ENCODE data around the gene CDK10. TPM values are rescaled to one million over a fixed set of nuclear protein-coding genes. Genes with fewer than 3 reads are reported as not detected.
"Not testable (repeated sequence)": the region's sequence is repeated elsewhere in the genome, so short reads cannot be mapped to it uniquely, and the experiment has no call there.

CDK10 gene
- total RNA-seq, 1 donor from 2014 or later: 58.8 TPM

DNA sequence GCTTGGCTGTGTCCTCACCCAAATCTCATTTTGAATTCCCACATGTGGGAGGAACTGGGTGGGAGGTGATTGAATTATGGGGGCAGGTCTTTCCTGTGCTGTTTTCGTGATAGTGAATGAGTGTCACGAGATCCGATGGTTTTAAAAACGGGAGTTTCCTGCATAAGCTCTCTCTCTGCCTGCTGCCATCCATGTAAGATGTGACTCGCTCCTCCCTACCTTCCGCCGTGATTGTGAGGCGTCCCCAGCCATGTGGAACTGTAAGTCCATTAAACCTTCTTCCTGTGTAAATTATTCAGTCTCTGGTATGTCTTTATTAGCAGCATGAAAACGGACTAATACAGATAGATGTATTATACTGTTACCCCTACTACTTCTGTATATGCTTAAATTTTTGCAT, 25.3 kb upstream of the CDK10 start:
- intact Hi-C loops (cut with DNase I): no loop called here
- no peak for DNase-seq (ENCODE audit: low spot score)
- ATAC-seq: no peak

DNA sequence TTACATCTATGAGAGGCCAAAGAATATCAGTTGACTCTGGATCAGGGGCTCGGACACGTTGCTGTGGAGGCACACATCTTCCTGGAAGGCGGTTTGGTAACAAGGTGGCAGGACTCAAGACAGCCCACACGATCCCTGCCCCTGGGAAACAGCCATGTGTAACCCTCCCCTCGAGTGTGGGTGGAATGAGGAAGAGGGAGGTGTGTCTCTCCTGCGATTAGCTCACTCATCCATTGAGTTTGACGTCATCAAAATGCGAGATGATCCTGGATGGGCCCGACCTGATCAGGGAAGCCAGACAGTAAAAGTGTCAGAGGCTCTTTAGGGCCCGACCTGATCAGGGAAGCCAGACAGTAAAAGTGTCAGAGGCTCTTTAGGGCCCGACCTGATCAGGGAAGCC, 22.3 kb upstream of the CDK10 start:
- intact Hi-C loops (cut with DNase I); ATAC-seq; DNase-seq (ENCODE audit: low spot score): not testable (repeated sequence)

DNA sequence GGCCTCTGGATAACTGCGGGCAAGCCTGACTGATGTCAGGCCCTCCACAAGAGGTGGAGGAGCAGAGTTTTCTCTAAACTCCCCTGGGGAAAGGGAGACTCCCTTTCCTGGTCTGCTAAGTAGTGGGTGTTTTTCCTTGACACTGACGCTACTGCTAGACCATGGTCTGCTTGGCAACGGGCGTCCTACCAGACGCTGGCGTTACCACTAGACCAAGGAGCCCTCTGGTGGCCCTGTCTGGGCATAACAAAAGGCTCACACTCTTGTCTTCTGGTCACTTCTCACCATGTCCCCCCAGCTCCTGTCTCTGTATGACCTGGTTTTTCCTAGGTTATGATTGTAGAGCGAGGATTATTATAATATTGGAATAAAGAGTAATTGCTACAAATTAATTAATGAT, 19.5 kb upstream of the CDK10 start:
- DNase-seq (ENCODE audit: low spot score); ATAC-seq; intact Hi-C loops (cut with DNase I): not testable (repeated sequence)

DNA sequence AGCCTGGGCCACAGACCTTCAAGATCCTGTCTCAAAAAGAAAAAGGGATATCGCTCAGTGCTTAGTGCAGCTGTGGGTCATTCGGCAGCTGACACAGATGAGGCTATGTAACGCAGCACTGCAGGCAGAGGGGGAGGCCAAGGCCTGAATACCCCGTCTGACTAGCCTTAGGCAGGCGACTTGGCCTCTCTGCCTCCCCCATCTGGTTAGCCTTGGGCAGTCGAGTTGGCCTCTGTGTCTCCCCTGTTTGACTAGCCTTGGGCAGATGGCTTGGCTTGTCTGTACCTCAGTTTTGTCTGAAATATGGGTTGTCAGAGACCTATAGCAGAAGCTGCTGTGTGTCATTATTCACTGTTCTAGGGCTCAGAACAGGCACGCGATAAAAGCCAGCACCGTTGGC, 18.9 kb upstream of the CDK10 start:
- no peak for DNase-seq (ENCODE audit: low spot score)
- intact Hi-C loops (cut with DNase I): no loop called here
- no peak for ATAC-seq

DNA sequence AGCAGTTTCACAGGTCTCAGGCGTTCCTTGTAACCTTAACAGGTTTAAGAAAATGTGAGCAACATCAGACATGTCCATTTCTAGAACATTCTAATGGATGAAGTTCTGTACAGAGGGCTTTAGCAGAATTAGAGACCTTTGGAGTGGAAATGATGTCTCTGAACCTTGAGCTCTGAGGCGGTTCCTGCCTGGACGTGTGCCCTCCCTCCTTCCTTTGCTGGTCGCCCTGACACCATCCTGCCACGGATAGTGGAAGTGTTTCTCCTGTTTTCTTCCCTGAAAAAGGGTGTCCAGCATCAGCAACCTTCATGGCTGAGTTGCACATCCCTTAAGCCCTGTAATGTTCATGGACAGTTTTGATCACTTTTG, 17.7 kb upstream of the CDK10 start:
- intact Hi-C loops (cut with DNase I): no loop called here
- no peak for ATAC-seq
- no peak for DNase-seq (ENCODE audit: low spot score)

DNA sequence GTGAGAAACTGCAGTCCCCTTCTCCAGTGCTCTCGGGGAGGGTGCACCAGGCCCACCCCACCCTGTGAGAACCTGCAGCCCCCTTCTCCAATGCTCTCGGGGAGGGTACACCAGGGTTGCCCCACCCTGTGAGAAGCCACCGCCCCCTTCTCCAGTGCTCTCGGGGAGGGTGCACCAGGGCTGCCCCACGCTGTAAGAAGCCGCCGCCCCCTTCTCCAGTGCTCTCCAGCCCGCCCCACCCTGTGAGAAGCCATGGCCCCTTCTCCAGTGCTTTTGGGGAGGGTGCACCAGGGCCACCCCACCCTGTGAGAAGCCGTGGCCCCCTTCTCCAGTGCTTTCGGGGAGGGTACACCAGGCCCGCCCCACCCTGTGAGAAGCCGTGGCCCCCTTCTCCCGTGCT, 16.7 kb upstream of the CDK10 start:
- no peak for ATAC-seq

DNA sequence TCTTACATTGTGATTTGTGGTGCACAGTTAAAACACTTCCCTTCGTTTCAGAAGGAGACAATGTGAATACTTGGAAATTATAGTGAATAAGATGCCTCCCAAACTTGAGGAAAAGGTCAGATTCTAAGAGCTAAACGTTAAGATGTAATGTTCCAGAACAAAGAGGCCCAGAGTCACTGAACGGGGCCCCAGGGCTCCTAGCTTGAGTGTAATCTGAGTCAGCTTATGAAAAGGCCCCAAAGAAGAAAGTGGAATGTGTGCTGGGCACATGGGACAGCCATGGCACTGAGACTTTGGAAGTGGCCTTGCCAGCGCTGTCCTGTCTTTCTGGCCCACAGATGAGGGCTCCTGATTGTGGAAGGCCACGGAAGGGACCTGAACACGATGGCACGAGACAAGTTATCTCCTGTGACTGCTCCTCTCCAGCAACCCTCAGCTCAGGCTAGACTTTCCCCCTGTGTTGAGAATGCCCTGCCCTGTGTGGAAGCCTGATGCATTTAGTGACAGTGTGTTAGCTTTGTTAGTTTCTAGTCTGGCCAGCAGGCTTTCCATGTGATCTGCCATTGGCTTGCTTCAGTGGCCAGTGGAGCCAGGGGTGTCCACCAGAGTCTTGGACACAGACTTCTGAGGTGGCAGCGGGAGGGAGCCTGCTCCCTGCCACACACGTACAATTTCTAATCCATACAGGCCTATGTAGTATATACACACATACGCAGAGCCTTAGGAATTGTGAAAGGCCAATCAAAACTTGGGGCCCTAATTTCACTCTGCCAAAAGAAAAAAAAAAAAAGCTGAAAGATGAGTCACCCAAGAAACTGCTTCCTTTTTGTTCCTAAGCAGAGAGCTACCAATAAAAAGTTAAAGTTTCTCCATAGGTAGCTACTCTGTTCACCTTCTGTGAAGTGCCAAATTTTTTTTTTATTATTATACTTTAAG, 15.7 kb upstream of the CDK10 start:
- intact Hi-C loops (cut with DNase I): no loop called here
- ATAC-seq (no peak), DNase-seq (ENCODE audit: low spot score) (no peak)

More for the DNA sequence above, 16.7 kb upstream of the CDK10 start:
- DNase-seq (ENCODE audit: low spot score): no peak
- intact Hi-C loops (cut with DNase I): no loop called here

DNA sequence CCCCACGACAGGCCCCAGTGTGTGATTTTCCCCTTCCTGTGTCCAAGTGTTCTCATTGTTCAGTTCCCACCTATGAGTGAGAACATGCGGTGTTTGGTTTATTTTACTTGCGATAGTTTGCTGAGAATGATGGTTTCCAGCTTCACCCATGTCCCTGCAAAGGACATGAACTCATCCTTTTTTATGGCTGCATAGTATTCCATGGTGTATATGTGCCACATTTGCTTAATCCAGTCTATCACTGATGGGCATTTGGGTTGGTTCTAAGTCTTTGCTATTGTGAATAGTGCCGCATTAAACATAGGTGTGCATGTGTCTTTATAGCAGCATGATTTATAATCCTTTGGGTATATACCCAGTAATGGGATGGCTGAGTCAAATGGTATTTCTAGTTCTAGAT, 14.9 kb upstream of the CDK10 start:
- DNase-seq (ENCODE audit: low spot score); ATAC-seq; intact Hi-C loops (cut with DNase I): not testable (repeated sequence)

DNA sequence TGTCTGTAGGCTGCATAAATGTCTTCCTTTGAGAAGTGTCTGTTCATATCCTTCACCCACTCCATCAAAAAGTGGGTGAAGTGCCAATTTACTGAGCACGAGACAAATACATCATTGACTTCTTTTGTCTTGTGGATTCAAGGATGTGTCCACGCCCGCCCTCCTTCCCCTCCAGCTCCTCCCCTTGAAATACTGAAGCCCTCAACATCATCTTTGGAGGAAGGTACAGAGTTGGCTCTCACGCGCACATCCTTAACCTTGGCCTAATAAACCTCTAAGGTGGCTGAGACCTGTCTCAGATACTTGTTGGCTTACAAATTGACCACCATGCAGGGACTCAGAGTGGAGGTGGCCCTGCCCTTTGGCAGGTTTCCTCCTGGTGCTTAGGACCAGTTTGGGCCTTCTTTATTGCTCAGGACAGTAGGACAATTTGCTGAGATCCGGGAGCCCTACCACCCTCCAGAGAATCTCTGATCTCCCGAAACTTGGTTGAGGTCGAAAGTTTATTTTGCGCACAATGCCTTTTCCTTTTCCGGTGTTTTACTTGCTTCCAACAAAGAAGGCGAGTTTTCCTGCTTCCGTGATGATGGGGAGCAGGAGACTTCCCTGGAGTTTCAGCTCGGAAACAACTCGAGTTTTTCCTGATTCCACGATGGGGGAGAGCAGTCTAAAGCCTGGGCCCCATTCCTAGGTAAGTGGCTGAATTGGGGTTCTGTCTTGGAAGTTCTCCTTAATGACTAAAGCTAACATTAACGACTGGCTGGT, 14.1 kb upstream of the CDK10 start:
- intact Hi-C loops (cut with DNase I): no loop called here
- ATAC-seq (no peak), DNase-seq (ENCODE audit: low spot score) (no peak)

DNA sequence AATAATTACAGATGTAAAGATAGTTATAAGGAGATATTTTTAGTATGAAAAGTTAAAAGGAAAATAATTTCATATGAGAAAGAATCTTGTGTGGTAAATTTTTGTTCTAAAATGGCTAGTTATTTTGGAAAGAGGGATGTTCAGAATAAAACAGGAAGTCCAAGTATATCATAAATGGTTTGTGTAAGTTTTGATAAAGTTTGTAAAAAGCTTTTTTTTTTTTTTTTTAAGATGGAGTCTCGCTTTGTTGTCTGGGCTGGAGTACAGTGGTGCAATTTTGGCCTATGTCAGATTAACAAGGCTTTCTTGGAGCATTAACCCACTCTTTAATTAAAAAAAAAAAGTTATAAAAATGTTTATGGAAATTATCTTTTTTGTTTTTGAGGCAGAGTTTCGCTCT, 8.2 kb upstream of the CDK10 start:
- ATAC-seq (no peak), DNase-seq (ENCODE audit: low spot score) (no peak)
- intact Hi-C loops (cut with DNase I): no loop called here

DNA sequence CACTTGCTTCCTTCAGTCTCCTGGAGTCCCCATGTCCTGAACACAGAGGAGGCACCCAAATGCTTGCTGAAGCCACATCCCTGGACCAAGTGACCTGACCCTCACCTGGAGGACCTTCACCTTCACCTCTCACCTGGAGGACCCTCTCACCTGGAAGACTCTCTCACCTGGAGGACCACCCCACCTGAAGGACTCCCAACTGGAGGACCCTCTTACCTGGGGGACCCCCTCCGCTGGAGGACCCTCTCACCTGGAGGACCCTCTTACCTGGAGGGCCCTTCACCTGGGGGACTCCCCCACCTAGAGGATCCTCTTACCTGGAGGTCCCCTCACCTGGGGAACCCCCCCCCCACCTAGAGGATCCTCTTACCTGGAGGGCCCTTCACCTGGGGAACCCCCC, 573 bp upstream of the CDK10 start:
- ATAC-seq (peak; percentile 14), DNase-seq (ENCODE audit: low spot score) (no peak)
- intact Hi-C loops (cut with DNase I): no loop called here

DNA sequence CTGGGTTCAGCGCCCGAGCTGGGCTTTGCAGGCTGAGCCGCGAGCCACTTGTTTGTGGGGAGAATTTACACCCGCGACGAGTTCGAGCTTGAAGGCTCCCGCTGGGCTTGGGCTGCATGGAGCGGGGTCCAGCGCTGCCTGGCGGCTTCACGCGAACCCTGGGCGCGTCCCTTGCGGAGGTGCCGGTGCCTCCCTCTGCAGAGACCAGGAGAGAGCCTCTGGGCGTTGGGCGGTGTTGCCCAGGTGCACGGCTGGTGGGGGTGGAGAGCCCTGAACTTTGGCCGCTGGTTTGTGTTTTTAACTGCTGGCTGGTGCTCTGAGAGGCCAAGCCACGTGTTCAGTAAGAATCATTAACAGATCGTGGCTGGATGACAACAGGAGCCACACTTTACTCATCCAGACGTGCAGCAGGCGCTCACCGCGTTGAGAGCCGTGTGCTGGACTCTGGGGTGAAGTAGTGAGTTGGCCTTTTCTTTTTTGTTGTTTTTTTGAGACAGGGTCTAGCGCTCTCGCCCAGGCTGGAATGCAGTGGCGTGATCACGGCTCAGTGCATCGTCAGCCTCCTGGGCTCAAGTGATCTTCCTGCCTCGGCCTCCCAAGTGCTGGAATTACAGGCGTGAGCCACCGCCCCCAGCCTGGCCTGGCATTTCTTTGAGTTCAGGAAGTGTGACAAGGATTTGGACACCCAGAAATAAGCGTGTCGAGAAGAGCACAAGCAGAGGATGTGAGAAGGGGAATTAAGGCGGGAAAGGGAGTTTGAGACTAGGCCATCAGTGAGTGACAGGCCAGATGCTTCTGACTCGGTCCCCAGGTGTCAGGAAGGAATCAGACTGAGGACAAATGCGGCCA, 827 bp downstream of the CDK10 start:
- intact Hi-C loops (cut with DNase I): no loop called here
- no peak for DNase-seq (ENCODE audit: low spot score)
- ATAC-seq: peak; percentile 26

DNA sequence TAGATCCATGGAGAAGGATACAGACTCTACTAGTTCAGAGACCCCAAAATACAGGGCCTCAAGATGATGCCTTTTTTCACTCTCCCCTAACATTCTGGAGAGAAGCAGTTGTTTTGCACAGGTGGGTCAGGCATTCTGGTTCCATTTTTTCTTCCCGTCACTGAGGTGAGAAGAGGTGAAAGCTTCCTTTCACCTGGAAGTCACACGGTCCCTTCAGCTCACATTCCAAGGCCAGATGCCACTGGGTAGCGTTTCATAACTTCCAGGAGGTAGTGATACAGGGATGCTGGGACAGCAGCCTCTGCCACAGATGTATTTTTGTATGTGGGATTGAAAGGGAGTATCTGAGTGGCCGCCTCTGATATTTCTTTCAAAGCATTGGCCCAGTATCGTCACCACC, 1.9 kb downstream of the CDK10 start:
- DNase-seq (ENCODE audit: low spot score) (no peak), ATAC-seq (no peak)
- intact Hi-C loops (cut with DNase I): no loop called here

DNA sequence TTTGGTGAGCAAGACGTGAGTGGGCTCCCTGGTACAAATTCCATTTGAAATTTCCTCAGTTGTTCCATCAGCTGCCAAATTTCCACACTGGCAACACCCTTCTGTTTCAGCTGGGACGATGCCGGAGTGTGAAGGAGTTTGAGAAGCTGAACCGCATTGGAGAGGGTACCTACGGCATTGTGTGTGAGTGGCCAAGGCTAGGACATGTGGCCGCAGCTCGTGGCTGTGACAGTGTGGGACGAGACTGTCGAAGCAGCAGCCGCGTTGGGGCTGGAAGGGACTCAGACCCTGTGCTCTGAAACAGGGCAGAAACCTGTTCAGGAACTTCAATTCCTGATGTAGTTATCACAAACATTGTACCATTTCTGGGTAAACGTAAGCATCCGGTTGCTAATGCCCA, 2.7 kb downstream of the CDK10 start:
- DNase-seq (ENCODE audit: low spot score): no peak
- intact Hi-C loops (cut with DNase I): no loop called here
- no peak for ATAC-seq

DNA sequence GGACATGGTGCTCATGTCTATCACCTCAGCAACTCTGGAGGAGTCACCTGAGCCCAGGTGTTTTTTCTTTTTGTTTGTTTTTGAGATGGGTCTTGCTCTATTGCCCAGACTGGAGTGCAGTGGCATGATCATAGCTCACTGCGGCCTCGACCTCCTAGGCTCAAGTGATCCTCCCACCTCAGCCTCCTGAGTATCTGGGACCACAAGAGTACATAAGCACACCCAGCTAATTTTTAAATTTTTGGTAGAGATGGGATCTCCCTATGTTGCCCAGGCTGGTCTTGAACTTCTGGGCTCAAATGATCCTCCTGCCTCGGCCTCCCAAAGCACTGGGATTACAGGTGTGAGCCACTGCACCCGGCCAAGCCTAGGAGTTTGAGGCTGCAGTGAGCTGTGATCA, 3.1 kb downstream of the CDK10 start:
- intact Hi-C loops (cut with DNase I); DNase-seq (ENCODE audit: low spot score); ATAC-seq: not testable (repeated sequence)

DNA sequence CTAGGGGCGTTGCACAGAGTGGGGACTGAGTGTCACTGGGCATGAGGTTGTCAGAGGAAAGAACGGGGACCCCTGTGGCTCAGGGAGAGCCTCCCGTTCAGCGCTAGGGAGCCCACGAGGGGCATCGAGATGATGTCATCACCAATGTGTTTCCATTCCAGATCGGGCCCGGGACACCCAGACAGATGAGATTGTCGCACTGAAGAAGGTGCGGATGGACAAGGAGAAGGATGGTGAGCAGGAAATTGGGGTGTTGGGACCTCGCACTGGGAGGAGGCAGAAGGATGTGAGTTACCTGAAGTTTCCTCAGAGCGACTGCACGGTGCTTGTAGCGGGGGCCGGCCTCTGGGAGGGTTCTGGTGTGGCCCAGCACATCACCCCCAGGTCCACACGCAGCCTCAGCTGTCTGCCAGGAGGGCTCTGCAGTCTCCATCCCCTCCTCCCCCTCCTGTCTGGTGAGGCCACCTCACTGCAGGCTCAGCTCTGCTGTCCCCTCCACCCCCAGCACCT, 4.0 kb downstream of the CDK10 start:
- intact Hi-C loops (cut with DNase I): no loop called here
- DNase-seq (ENCODE audit: low spot score) (no peak), ATAC-seq (no peak)

DNA sequence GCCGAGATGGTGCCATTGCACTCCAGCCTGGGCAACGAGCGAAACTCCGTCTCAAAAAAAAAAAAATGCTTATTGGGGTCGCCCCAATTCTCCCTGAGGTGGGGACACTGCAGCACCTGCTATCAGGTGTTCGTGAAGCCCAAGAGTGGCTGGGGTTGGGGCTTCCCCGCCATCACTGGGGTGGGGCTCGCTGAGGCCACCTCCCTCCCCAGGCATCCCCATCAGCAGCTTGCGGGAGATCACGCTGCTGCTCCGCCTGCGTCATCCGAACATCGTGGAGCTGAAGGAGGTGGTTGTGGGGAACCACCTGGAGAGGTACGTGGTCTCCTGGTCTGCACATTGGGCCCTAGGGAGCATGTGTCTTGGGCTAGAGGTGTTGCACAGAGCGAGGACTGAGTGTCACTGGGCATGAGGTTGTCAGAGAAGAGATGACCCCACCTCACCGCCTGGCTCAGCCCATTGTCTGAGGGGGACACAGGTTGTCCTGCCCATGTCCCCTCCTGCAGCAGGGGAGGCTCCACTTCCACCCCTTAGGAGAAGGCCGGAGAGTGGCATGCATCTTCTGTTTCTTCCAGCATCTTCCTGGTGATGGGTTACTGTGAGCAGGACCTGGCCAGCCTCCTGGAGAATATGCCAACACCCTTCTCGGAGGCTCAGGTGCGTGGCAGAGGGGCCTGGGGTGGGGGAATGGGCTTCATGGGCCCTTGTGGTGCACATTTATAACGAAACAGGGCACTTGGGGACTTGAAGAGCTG, 4.9 kb downstream of the CDK10 start:
- intact Hi-C loops (cut with DNase I): no loop called here
- ATAC-seq: no peak

DNA sequence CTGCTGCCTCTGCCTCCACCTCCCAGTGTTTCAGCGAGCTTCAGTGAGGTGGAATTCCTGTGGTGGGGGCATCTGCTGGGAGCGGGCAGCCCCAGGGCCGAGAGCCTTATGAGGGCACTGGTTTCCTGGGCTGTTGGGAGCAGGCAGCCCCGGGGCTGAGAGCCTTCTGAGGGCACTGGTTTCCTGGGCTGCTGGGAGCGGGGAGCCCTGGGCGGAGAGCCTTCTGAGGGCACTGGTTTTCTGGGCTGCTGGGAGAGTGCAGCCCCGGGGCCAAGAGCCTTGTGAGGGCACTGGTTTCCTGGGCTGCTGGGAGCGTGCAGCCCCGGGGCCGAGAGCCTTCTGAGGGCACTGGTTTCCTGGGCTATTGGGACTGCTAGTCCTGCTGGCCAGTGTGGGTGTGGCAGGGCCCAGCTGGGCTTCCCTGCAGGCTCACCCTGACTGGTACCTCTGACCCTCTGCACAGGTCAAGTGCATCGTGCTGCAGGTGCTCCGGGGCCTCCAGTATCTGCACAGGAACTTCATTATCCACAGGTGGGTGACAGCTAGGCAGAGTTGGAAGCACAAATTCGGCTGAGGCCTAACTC, 5.6 kb downstream of the CDK10 start:
- ATAC-seq: no peak
- intact Hi-C loops (cut with DNase I): no loop called here
- no peak for DNase-seq (ENCODE audit: low spot score)

More for the DNA sequence above, 4.9 kb downstream of the CDK10 start:
- no peak for DNase-seq (ENCODE audit: low spot score)
